H9 (cell line): ENCODE measurements around the gene ADRM1. TPM values are rescaled to one million over a fixed set of nuclear protein-coding genes. Genes with fewer than 3 reads are reported as not detected.

Experiments
- DNase-seq: peaks from one replicate; pipeline ENCODE4 v3.0.0-alpha.2; 2017
- H2AFZ ChIP-seq: one replicate; pipeline ENCODE4 v1.6.1; 2013; ENCODE audit warnings: mild to moderate bottlenecking, low read length, control low read depth, moderate library complexity
- H2AK5ac ChIP-seq: 2 replicates; pipeline ENCODE4 v1.6.1; 2013; ENCODE audit warnings: low read length, control low read depth, mixed read lengths; ENCODE audit not compliant: insufficient read length
- H2BK120ac ChIP-seq: one replicate; pipeline ENCODE4 v1.6.1; 2013; ENCODE audit warnings: low read depth, mild to moderate bottlenecking, low read length, control low read depth, inconsistent platforms; ENCODE audit not compliant: poor library complexity, severe bottlenecking
- H2BK12ac ChIP-seq: 2 replicates; pipeline ENCODE4 v1.6.1; 2013; ENCODE audit warnings: low read length, control low read depth, mixed read lengths, low read depth; ENCODE audit not compliant: insufficient read length
- H2BK15ac ChIP-seq: 2 replicates; pipeline ENCODE4 v1.6.1; 2013; ENCODE audit warnings: low read depth, low read length, control low read depth
- H2BK20ac ChIP-seq: one replicate; pipeline ENCODE4 v1.6.1; 2013; ENCODE audit warnings: low read depth, mild to moderate bottlenecking, low read length, control low read depth, inconsistent platforms; ENCODE audit not compliant: poor library complexity, severe bottlenecking
- H2BK5ac ChIP-seq: 2 replicates; pipeline ENCODE4 v1.6.1; 2013; ENCODE audit warnings: low read length, control low read depth, mixed read lengths; ENCODE audit not compliant: insufficient read length
- H3K14ac ChIP-seq: 2 replicates; pipeline ENCODE4 v1.6.1; 2013; ENCODE audit warnings: low read length, control low read depth; ENCODE audit not compliant: insufficient read depth
- H3K18ac ChIP-seq: 2 replicates; pipeline ENCODE4 v1.6.1; 2013; ENCODE audit warnings: low read depth, mild to moderate bottlenecking, mixed read lengths, low read length, control low read depth; ENCODE audit not compliant: insufficient read length
- H3K23ac ChIP-seq: 2 replicates; pipeline ENCODE4 v1.6.1; 2013; ENCODE audit warnings: low read length, control low read depth, mixed read lengths, low read depth; ENCODE audit not compliant: insufficient read length
- H3K23me2 ChIP-seq: 2 replicates; pipeline ENCODE4 v1.6.1; 2013; ENCODE audit warnings: low read depth, mild to moderate bottlenecking, mixed read lengths, low read length, control low read depth; ENCODE audit not compliant: insufficient read length, poor library complexity, severe bottlenecking
- H3K27ac ChIP-seq: 2 replicates; pipeline ENCODE4 v1.5.1; 2013; ENCODE audit warnings: low read length, control low read depth, mixed read lengths, low read depth; ENCODE audit not compliant: insufficient read length
- H3K27me3 ChIP-seq: 2 replicates; pipeline ENCODE4 v1.6.1; 2013; ENCODE audit warnings: low read length, control low read depth, inconsistent platforms; ENCODE audit not compliant: insufficient read depth
- H3K4ac ChIP-seq: 2 replicates; pipeline ENCODE4 v1.6.1; 2013; ENCODE audit warnings: low read depth, mild to moderate bottlenecking, control low read depth, inconsistent platforms, low read length, moderate library complexity
- H3K4me1 ChIP-seq: 2 replicates; pipeline ENCODE4 v1.6.1; 2013; ENCODE audit warnings: low read length, control low read depth, inconsistent platforms; ENCODE audit not compliant: insufficient read depth
- H3K4me2 ChIP-seq: 2 replicates; pipeline ENCODE4 v1.6.1; 2013; ENCODE audit warnings: low read length, control low read depth, mixed read lengths; ENCODE audit not compliant: insufficient read length, insufficient read depth
- H3K56ac ChIP-seq: 2 replicates; pipeline ENCODE4 v1.6.1; 2013; ENCODE audit warnings: low read depth, mild to moderate bottlenecking, mixed read lengths, low read length, control low read depth; ENCODE audit not compliant: insufficient read length
- H3K79me1 ChIP-seq: 2 replicates; pipeline ENCODE4 v1.6.1; 2013; ENCODE audit warnings: low read depth, mild to moderate bottlenecking, moderate library complexity, low read length, control low read depth, inconsistent platforms; ENCODE audit not compliant: insufficient read depth, poor library complexity, severe bottlenecking
- H3K79me2 ChIP-seq: 2 replicates; pipeline ENCODE4 v1.6.1; 2013; ENCODE audit warnings: low read length, control low read depth, inconsistent platforms; ENCODE audit not compliant: insufficient read depth
- H3K9ac ChIP-seq: 2 replicates; pipeline ENCODE4 v1.6.1; 2013; ENCODE audit warnings: low read length, control low read depth, mixed read lengths; ENCODE audit not compliant: insufficient read length; ENCODE audit errors: extremely low read depth
- H3K9me3 ChIP-seq: one replicate; pipeline ENCODE4 v1.6.1; 2013; ENCODE audit warnings: low read depth, low read length, inconsistent platforms; ENCODE audit not compliant: control insufficient read depth
- H3T11ph ChIP-seq: one replicate; pipeline ENCODE4 v1.6.1; 2013; ENCODE audit warnings: mild to moderate bottlenecking, low read length, control low read depth, inconsistent platforms
- H4K20me1 ChIP-seq: one replicate; pipeline ENCODE4 v1.6.1; 2013; ENCODE audit not compliant: control insufficient read depth, insufficient read length, insufficient read depth
- H4K5ac ChIP-seq: 2 replicates; pipeline ENCODE4 v1.6.1; 2013; ENCODE audit warnings: low read depth, mild to moderate bottlenecking, mixed read lengths, low read length, control low read depth; ENCODE audit not compliant: insufficient read length
- H4K8ac ChIP-seq: replicated peaks from 2 replicates; pipeline ENCODE4 v1.6.1; 2013; ENCODE audit warnings: low read length, control low read depth, mixed read lengths, low read depth; ENCODE audit not compliant: insufficient read length
- H4K91ac ChIP-seq: 2 replicates; pipeline ENCODE4 v1.6.1; 2013; ENCODE audit warnings: low read depth, mild to moderate bottlenecking, moderate library complexity, mixed read lengths, low read length, control low read depth; ENCODE audit not compliant: insufficient read length
- H3K27ac Mint-ChIP-seq, 3 experiments: 2 replicates in 2 of 3; 3 replicates in 1 of 3; pipeline ENCODE4 v1.8.0; 2020 to 2021; ENCODE audit warnings: mixed read lengths in 3 of 3, mild to moderate bottlenecking in 1 of 3, moderate library complexity in 1 of 3
- H3K27me3 Mint-ChIP-seq: 2 replicates; pipeline ENCODE4 v1.8.0; 2021; ENCODE audit warnings: low read depth, mild to moderate bottlenecking, moderate library complexity, mixed read lengths
- H3K36me3 Mint-ChIP-seq, 3 experiments: 2 replicates in 2 of 3; 3 replicates in 1 of 3; pipeline ENCODE4 v1.8.0; 2020 to 2021; ENCODE audit warnings: low read depth in 3 of 3, mixed read lengths in 3 of 3; ENCODE audit not compliant: insufficient read depth in 1 of 3
- H3K4me1 Mint-ChIP-seq, 2 experiments: 2 replicates each; pipeline ENCODE4 v1.8.0; 2020; ENCODE audit warnings: mixed read lengths in 2 of 2
- H3K4me3 Mint-ChIP-seq, 2 experiments: 2 replicates in 1 of 2; 3 replicates in 1 of 2; pipeline ENCODE4 v1.8.0; 2020 to 2021; ENCODE audit warnings: mild to moderate bottlenecking in 2 of 2, mixed read lengths in 2 of 2, moderate library complexity in 1 of 2
- H3K9me3 Mint-ChIP-seq, 2 experiments: 2 replicates in 1 of 2; 3 replicates in 1 of 2; pipeline ENCODE4 v1.8.0; 2020; ENCODE audit warnings: mild to moderate bottlenecking in 2 of 2, mixed read lengths in 2 of 2, moderate library complexity in 1 of 2
- CTCF ChIP-seq: fragments of 200-600 bp; sonication (generic); conservative IDR thresholded peaks from 3 replicates; pipeline ENCODE4 v1.8.0; 2021; ENCODE audit warnings: antibody characterized with exemption, mild to moderate bottlenecking
- WGBS: extraction: QIAGEN DNeasy Blood & Tissue Kit; methylation state at CpG from one replicate; pipeline ENCODE4 v1.1.7; 2013; ENCODE audit warnings: missing lambda C conversion rate, low lambda C conversion rate, mixed read lengths; ENCODE audit not compliant: insufficient read length; ENCODE audit errors: extremely low coverage; 5-methylcytosine and 5-hydroxymethylcytosine counted together
- total RNA-seq: library from RNA; stranded (reverse); gene quantifications from 2 replicates; pipeline ENCODE4 v1.2.1, GENCODE V29; 2021

Gene ADRM1
- total RNA-seq, 1 experiment from 2014 or later, result 153 TPM

- Histone ChIP-seq H3K23me2 (no peaks in the 10 kb centered on the region), H2BK20ac (no peak overlapping the region), H3T11ph (no peak overlapping the region), H2AK5ac (no peak overlapping the region), H3K79me1 (no peaks in the 10 kb centered on the region), H4K91ac (no peak overlapping the region), H3K23ac (no peak overlapping the region), H3K9me3 (no peaks in the 10 kb centered on the region), H2BK15ac (no peak overlapping the region), H2BK5ac (no peak overlapping the region), H2AFZ (no peak overlapping the region), H3K27ac (no peak overlapping the region), H2BK120ac (no peak overlapping the region), H3K4ac (no peak overlapping the region), H4K8ac (no peak overlapping the region), H3K27me3 (no peaks in the 10 kb centered on the region), H3K9ac (no peak overlapping the region), H3K14ac (no peak overlapping the region), H3K18ac (no peak overlapping the region), H3K4me2 (no peak overlapping the region), H3K79me2 (no peaks in the 10 kb centered on the region), H4K20me1 (no peaks in the 10 kb centered on the region), H4K5ac (no peak overlapping the region), H3K56ac (no peak overlapping the region), H3K4me1 (no peaks in the 10 kb centered on the region), H2BK12ac (no peak overlapping the region)
- H3K27ac Mint-ChIP-seq, result no peak overlapping the region
- H3K9me3 Mint-ChIP-seq, result peaks cover 9 to 18% of the 10 kb centered on the region in 2 experiments
- no CpG with 5 or more reads among the region's 16 CpGs for WGBS
- H3K4me1 Mint-ChIP-seq, result peaks cover 2 to 4% of the 10 kb centered on the region in 2 experiments; a peak in 2 of 4 replicates
- no peak for DNase-seq
- no peak for TF ChIP-seq CTCF
- no peaks in the 10 kb centered on the region; the same call in 1 of the 2 replicates for H3K27me3 Mint-ChIP-seq
- H3K36me3 Mint-ChIP-seq, result peaks cover 16 to 62% (median 58%) of the 10 kb centered on the region in 3 experiments
- H3K4me3 Mint-ChIP-seq, result no peak overlapping the region
These were observed 47.4 kb downstream of the ADRM1 start for GRCh38 chr20:62350098-62350628.
